ENCODE data around the gene GBA2. TPM values are rescaled to one million over a fixed set of nuclear protein-coding genes. Genes with fewer than 3 reads are reported as not detected.

Gene GBA2
- total and polyA plus RNA-seq, 2 experiments from 2014 or later = 32.1 to 80.1 TPM

- Histone ChIP-seq H3K27me3 (ENCODE audit: insufficient read depth) (peaks cover 7% of the 10 kb centered on the region; the same call in 1 of the 2 replicates), H3K36me3 (ENCODE audit: insufficient read depth) (no peaks in the 10 kb centered on the region), H3K27ac (ENCODE audit: low read depth) (no peak overlapping the region), H4K20me1 (replicated peaks; ENCODE audit: insufficient read depth) (no peaks in the 10 kb centered on the region; the same call in 1 of the 2 replicates), H3K4me3 (no peak overlapping the region), H3K79me2 (replicated peaks; ENCODE audit: insufficient read depth) (no peaks in the 10 kb centered on the region), H2AFZ (no peak overlapping the region), H3K4me1 (ENCODE audit: insufficient read depth) (peaks cover 15% of the 10 kb centered on the region), H3F3A (replicated peaks; ENCODE audit: low read depth) (0 out of 2 replicates have a peak, but pooled peaks cover 3% of the 10 kb centered on the region), H3K9me2 (ENCODE audit: insufficient read depth) (no peaks in the 10 kb centered on the region), H3K4me2 (no peak overlapping the region)
- Mint-ChIP-seq H3K4me1 (peaks cover 23% of the 10 kb centered on the region), H3K27ac (no peak overlapping the region), H3K9me3 (no peaks in the 10 kb centered on the region), H3K4me3 (no peak overlapping the region), H3K27me3 (ENCODE audit: insufficient read depth, low read depth, poor library complexity) (peaks cover 14% of the 10 kb centered on the region), H3K36me3 (ENCODE audit: low read depth) (no peaks in the 10 kb centered on the region)
- ATAC-seq (no peak), DNase-seq (ENCODE audit: low spot score) (no peak)
- no peak for TF ChIP-seq ZNF462 (CRISPR knock-in tag; IDR thresholded peaks at IDR 0.05)
- TF ChIP-seq POLR2AphosphoS5 (IDR thresholded peaks at IDR 0.05; ENCODE audit: low read depth) = no peak
- no peak for TF ChIP-seq EZH2 (IDR thresholded peaks at IDR 0.05; ENCODE audit: low read depth, unreplicated experiment)
- no peak for TF ChIP-seq CREB1 (CRISPR knock-in tag; IDR thresholded peaks at IDR 0.05; ENCODE audit: low read depth)
- TF ChIP-seq STAT1 (IDR thresholded peaks at IDR 0.05; ENCODE audit: unreplicated experiment) = no peak
- no peak for TF ChIP-seq ZNF114 (CRISPR knock-in tag; IDR thresholded peaks at IDR 0.05)
- no peak for TF ChIP-seq ETS1 (IDR thresholded peaks at IDR 0.05)
- no peak for TF ChIP-seq EZH2phosphoT487 (IDR thresholded peaks at IDR 0.05; ENCODE audit: unreplicated experiment)
- TF ChIP-seq ZNF331 (CRISPR knock-in tag; IDR thresholded peaks at IDR 0.05; ENCODE audit: low read depth) = no peak
- TF ChIP-seq CTCF (conservative IDR thresholded peaks at IDR 0.05; ENCODE audit: low read depth in 2 of 2) = no peak
- no peak for TF ChIP-seq JUNB (IDR thresholded peaks at IDR 0.05; ENCODE audit: unreplicated experiment)
- no peak for TF ChIP-seq REST (IDR thresholded peaks at IDR 0.05; ENCODE audit: unreplicated experiment)
- TF ChIP-seq NANOG (IDR thresholded peaks at IDR 0.05; ENCODE audit: borderline replicate concordance) = no peak
Measured at GRCh38 chr9:35793461-35793860, 44.4 kb upstream of the GBA2 start.

Data from GM23338 (cell line).